ENCODE measurements around the gene VMP1. TPM values are rescaled to one million over a fixed set of nuclear protein-coding genes. Genes with fewer than 3 reads are reported as not detected.
"Not testable (repeated sequence)": the region's sequence is repeated elsewhere in the genome, so short reads cannot be mapped to it uniquely, and the experiment has no call there.

Gene VMP1
- total RNA-seq, 2 experiments from 2014 or later = 517 to 553 TPM

DNA sequence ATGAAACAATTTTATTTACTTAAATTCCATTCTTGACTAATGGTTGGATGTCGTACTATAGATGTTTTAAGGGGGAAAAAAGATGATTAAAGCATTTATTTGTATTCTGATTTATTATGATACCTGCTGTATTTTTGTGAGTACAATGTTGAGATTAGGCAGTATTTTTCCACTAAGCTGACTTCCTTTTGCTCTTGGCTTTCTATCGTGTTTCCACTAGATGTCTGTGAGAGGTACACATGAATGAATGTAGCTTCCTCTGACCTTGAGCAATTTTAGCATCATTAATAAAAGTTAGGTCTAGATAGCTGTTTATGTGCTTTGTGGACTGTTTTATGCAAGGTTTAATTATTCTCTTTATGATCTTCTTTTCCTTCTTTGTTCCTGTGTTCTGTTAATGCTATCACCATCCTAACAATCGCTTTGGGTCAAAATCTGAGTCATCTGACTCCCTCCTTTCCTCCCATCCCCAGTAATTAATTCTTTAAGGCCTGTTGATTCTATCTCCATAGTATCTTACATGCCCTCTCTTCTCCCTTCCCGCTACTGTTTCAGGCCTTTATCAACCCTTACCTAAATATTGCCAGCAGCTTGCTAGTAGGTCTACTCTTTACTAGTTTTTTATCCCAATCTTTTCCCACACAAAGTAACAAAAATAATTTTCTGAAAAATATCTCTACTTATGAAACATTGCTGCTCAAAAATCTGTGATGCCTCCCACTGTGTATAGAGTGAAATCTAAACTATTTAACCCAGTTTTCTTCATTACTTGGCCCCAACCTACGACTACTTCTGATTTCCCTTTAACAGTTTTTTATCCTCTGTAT, 76.0 kb downstream of the VMP1 start:
- Mint-ChIP-seq H3K9me3 (no peaks in the 10 kb centered on the region), H3K36me3 (peaks cover 44% of the 10 kb centered on the region), H3K4me3 (peak overlapping the region; percentile 75), H3K4me1 (ENCODE audit: low read depth) (peaks cover 73% of the 10 kb centered on the region), H3K27ac (peak overlapping the region; percentile 100), H3K27me3 (no peaks in the 10 kb centered on the region)
- POLR2A ChIA-PET = interaction anchor here (0.6 to 17.1 kb wide), 9 partner anchors 9 to 110 kb away, joined by 3 to 1283 read pairs (median 6); partner anchors contain the start of genes PTRH2, RPS6KB1, TUBD1 and VMP1
- no peak for DNase-seq
- intact Hi-C loops (cut with micrococcal nuclease) = no loop called here
- CTCF ChIA-PET = interaction anchor here (0.6 to 5.1 kb wide), 5 partner anchors 21 to 688 kb away, joined by 3 to 45 read pairs (median 20); no protein-coding TSS in a partner anchor

GRCh38 chr17:59785091-59785799, 77.8 kb downstream of the VMP1 start:
- peak; percentile 49 for DNase-seq
- no peaks in the 10 kb centered on the region for H3K27me3 Mint-ChIP-seq
- H3K9me3 Mint-ChIP-seq = no peaks in the 10 kb centered on the region
- peak overlapping the region; percentile 68 for H3K4me3 Mint-ChIP-seq
- H3K36me3 Mint-ChIP-seq = peaks cover 39% of the 10 kb centered on the region
- POLR2A ChIA-PET = interaction anchor here (1.6 to 17.1 kb wide), 6 partner anchors 9 to 77 kb away, joined by 4 to 1283 read pairs (median 118); no protein-coding TSS in a partner anchor
- CTCF ChIA-PET = interaction anchor here (0.6 to 5.1 kb wide), 10 partner anchors 31 to 1451 kb away, joined by 3 to 45 read pairs (median 8); no protein-coding TSS in a partner anchor
- H3K27ac Mint-ChIP-seq = peak overlapping the region; percentile 100
- intact Hi-C loops (cut with micrococcal nuclease) = no loop called here
- peaks cover 66% of the 10 kb centered on the region for H3K4me1 Mint-ChIP-seq (ENCODE audit: low read depth)

GRCh38 chr17:59786213-59786535, 78.7 kb downstream of the VMP1 start:
- Mint-ChIP-seq H3K4me3 (peak overlapping the region; percentile 77), H3K4me1 (ENCODE audit: low read depth) (peaks cover 64% of the 10 kb centered on the region), H3K27me3 (no peaks in the 10 kb centered on the region), H3K36me3 (peaks cover 39% of the 10 kb centered on the region), H3K27ac (peak overlapping the region; percentile 100), H3K9me3 (no peaks in the 10 kb centered on the region)
- CTCF ChIA-PET = interaction anchor here (0.9 to 5.1 kb wide), 10 partner anchors 23 to 424 kb away, joined by 3 to 45 read pairs (median 10); no protein-coding TSS in a partner anchor
- POLR2A ChIA-PET = interaction anchor here (0.9 to 17.1 kb wide), 11 partner anchors 10 to 79 kb away, joined by 3 to 1283 read pairs (median 5); partner anchors contain the start of genes PTRH2 and VMP1
- intact Hi-C loops (cut with micrococcal nuclease) = loop anchor here (1.0 to 2.0 kb wide), 10 partner anchors 12 to 167 kb away; partner anchors contain the start of genes CLTC, PTRH2, RPS6KB1 and TUBD1
- DNase-seq = no peak

- Mint-ChIP-seq H3K27me3 (no peaks in the 10 kb centered on the region), H3K9me3 (no peaks in the 10 kb centered on the region), H3K36me3 (peaks cover 40% of the 10 kb centered on the region), H3K4me1 (ENCODE audit: low read depth) (peaks cover 64% of the 10 kb centered on the region), H3K4me3 (peak overlapping the region; percentile 77), H3K27ac (peak overlapping the region; percentile 100)
- peak; percentile 89 for DNase-seq
- intact Hi-C loops (cut with micrococcal nuclease) = loop anchor here (1.0 to 2.0 kb wide), 10 partner anchors 12 to 168 kb away; partner anchors contain the start of genes CLTC, PTRH2, RPS6KB1 and TUBD1
- CTCF ChIA-PET = interaction anchor here (0.9 to 5.1 kb wide), 11 partner anchors 24 to 424 kb away, joined by 3 to 45 read pairs (median 7); no protein-coding TSS in a partner anchor
- POLR2A ChIA-PET = interaction anchor here (0.9 to 17.1 kb wide), 11 partner anchors 10 to 79 kb away, joined by 3 to 1283 read pairs (median 5); partner anchors contain the start of genes PTRH2 and VMP1
Observed at GRCh38 chr17:59786536-59787319, 79.3 kb downstream of the VMP1 start.

DNA sequence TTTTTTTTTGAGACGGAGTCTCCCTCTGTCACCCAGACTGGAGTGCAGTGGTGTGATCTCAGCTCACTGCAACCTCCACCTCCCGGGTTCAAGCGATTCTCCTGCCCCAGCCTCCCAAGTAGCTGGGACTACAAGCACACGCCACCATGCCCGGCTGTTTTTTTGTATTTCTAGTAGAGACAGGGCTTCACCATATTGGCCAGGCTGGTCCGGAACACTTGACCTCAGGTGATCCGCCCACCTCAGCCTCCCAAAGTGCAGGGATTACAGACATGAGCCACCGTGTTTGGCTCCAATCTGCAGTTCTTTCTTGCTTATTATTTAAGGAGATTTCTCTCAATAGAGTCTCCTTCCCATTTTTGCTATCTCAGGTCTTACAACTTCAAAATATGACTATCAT, 82.4 kb downstream of the VMP1 start:
- DNase-seq; H3K27me3 Mint-ChIP-seq; H3K9me3 Mint-ChIP-seq; intact Hi-C loops (cut with micrococcal nuclease); CTCF ChIA-PET: not testable (repeated sequence)
- Mint-ChIP-seq H3K4me1 (ENCODE audit: low read depth) (peaks cover 52% of the 10 kb centered on the region), H3K4me3 (peak overlapping the region; percentile 10), H3K36me3 (peaks cover 31% of the 10 kb centered on the region), H3K27ac (peak overlapping the region; percentile 100)
- POLR2A ChIA-PET = interaction anchor here (0.8 to 17.1 kb wide), 4 partner anchors 9 to 47 kb away, joined by 5 to 1283 read pairs (median 224); no protein-coding TSS in a partner anchor

GRCh38 chr17:59790418-59790817, 83.0 kb downstream of the VMP1 start:
- H3K36me3 Mint-ChIP-seq = peaks cover 31% of the 10 kb centered on the region
- peak overlapping the region; percentile 100 for H3K27ac Mint-ChIP-seq
- DNase-seq; H3K9me3 Mint-ChIP-seq; H3K4me3 Mint-ChIP-seq; intact Hi-C loops (cut with micrococcal nuclease); H3K27me3 Mint-ChIP-seq: not testable (repeated sequence)
- peaks cover 48% of the 10 kb centered on the region for H3K4me1 Mint-ChIP-seq (ENCODE audit: low read depth)
- ChIA-PET CTCF (interaction anchor here (0.6 kb wide), 1 partner anchor 125 kb away, joined by 3 read pairs; no protein-coding TSS in a partner anchor), POLR2A (interaction anchor here (0.6 to 17.1 kb wide), 2 partner anchors 47 to 1458 kb away, joined by 3 to 1283 read pairs; no protein-coding TSS in a partner anchor)

DNA sequence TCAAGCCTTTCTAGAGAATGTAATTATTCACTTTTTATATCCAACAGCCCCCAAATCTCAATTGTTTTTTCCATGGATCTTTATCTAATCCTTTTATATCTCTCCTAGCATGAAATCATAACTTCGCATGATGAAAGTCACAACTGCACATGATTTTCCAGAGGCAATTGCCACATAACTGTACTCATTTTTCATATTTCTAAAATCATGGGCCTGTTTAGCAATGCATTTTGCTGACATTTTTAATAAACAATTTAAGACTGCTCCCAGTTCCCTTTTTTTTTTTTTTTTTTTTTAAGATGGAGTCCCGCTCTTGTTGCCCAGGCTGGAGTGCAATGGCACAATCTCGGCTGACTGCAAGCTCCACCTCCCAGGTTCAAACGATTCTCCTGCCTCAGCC, 83.5 kb downstream of the VMP1 start:
- Mint-ChIP-seq H3K9me3 (no peaks in the 10 kb centered on the region), H3K36me3 (peaks cover 32% of the 10 kb centered on the region), H3K4me3 (no peak overlapping the region), H3K4me1 (ENCODE audit: low read depth) (peaks cover 49% of the 10 kb centered on the region), H3K27ac (peak overlapping the region; percentile 100), H3K27me3 (no peaks in the 10 kb centered on the region)
- intact Hi-C loops (cut with micrococcal nuclease) = no loop called here
- ChIA-PET POLR2A (interaction anchor here (17.1 kb wide), 1 partner anchor 46 kb away, joined by 1283 read pairs; no protein-coding TSS in a partner anchor), CTCF (interaction anchor here (0.6 kb wide), 1 partner anchor 124 kb away, joined by 3 read pairs; no protein-coding TSS in a partner anchor)
- no peak for DNase-seq

GRCh38 chr17:59791603-59792457, 84.4 kb downstream of the VMP1 start:
- intact Hi-C loops (cut with micrococcal nuclease) = no loop called here
- H3K4me3 Mint-ChIP-seq = no peak overlapping the region
- no peak for DNase-seq
- peaks cover 47% of the 10 kb centered on the region for H3K4me1 Mint-ChIP-seq (ENCODE audit: low read depth)
- peaks cover 28% of the 10 kb centered on the region for H3K36me3 Mint-ChIP-seq
- CTCF ChIA-PET = interaction anchor here (0.7 kb wide), 1 partner anchor 39 kb away, joined by 4 read pairs; no protein-coding TSS in a partner anchor
- H3K9me3 Mint-ChIP-seq = no peaks in the 10 kb centered on the region
- no peaks in the 10 kb centered on the region for H3K27me3 Mint-ChIP-seq
- H3K27ac Mint-ChIP-seq = peak overlapping the region; percentile 79
- POLR2A ChIA-PET = interaction anchor here (17.1 kb wide), 1 partner anchor 45 kb away, joined by 1283 read pairs; no protein-coding TSS in a partner anchor

DNA sequence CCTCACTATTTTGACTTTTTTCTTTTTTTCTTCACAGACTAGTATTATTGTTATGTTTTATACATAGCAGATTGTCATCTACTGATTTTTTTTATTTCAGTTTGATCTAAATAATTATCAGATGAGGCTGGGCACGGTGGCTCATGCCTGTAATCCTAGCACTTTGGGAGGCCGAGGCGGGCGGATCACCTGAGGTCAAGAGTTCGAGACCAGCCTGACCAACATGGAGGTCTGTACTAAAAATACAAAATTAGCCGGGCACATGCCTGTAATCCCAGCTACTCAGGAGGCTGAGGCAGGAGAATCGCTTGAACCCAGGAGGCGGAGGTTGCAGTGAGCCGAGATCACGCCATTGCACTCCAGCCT, 85.0 kb downstream of the VMP1 start:
- H3K36me3 Mint-ChIP-seq = peaks cover 24% of the 10 kb centered on the region
- H3K27me3 Mint-ChIP-seq; DNase-seq; CTCF ChIA-PET; H3K4me3 Mint-ChIP-seq; intact Hi-C loops (cut with micrococcal nuclease); H3K9me3 Mint-ChIP-seq: not testable (repeated sequence)
- H3K27ac Mint-ChIP-seq = peak overlapping the region; percentile 79
- peaks cover 44% of the 10 kb centered on the region for H3K4me1 Mint-ChIP-seq (ENCODE audit: low read depth)
- POLR2A ChIA-PET = interaction anchor here (17.1 kb wide), 1 partner anchor 45 kb away, joined by 1283 read pairs; no protein-coding TSS in a partner anchor

GRCh38 chr17:59793205-59793604, 85.8 kb downstream of the VMP1 start:
- no peaks in the 10 kb centered on the region for H3K27me3 Mint-ChIP-seq
- peaks cover 46% of the 10 kb centered on the region for H3K4me1 Mint-ChIP-seq (ENCODE audit: low read depth)
- ChIA-PET CTCF (no interaction called here), POLR2A (interaction anchor here (17.1 kb wide), 1 partner anchor 44 kb away, joined by 1283 read pairs; no protein-coding TSS in a partner anchor)
- H3K27ac Mint-ChIP-seq = no peak overlapping the region
- no peak for DNase-seq
- no peak overlapping the region for H3K4me3 Mint-ChIP-seq
- H3K36me3 Mint-ChIP-seq = peaks cover 25% of the 10 kb centered on the region
- H3K9me3 Mint-ChIP-seq = no peaks in the 10 kb centered on the region
- intact Hi-C loops (cut with micrococcal nuclease) = no loop called here

All from activated CD4-positive, alpha-beta memory T cell treated with anti-CD3 and anti-CD28 coated beads for 36 hours (primary cell).